GM15510 (cell line): ENCODE results near the gene CLCC1.

Source experiments
- POLR2A ChIP-seq: IDR thresholded peaks from 3 replicates; pipeline ENCODE4 v1.6.1; 2011; ENCODE audit warnings: borderline replicate concordance; ENCODE audit not compliant: insufficient read length; ENCODE audit errors: extremely low read depth

Gene CLCC1, protein sequence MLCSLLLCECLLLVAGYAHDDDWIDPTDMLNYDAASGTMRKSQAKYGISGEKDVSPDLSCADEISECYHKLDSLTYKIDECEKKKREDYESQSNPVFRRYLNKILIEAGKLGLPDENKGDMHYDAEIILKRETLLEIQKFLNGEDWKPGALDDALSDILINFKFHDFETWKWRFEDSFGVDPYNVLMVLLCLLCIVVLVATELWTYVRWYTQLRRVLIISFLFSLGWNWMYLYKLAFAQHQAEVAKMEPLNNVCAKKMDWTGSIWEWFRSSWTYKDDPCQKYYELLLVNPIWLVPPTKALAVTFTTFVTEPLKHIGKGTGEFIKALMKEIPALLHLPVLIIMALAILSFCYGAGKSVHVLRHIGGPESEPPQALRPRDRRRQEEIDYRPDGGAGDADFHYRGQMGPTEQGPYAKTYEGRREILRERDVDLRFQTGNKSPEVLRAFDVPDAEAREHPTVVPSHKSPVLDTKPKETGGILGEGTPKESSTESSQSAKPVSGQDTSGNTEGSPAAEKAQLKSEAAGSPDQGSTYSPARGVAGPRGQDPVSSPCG

DNA sequence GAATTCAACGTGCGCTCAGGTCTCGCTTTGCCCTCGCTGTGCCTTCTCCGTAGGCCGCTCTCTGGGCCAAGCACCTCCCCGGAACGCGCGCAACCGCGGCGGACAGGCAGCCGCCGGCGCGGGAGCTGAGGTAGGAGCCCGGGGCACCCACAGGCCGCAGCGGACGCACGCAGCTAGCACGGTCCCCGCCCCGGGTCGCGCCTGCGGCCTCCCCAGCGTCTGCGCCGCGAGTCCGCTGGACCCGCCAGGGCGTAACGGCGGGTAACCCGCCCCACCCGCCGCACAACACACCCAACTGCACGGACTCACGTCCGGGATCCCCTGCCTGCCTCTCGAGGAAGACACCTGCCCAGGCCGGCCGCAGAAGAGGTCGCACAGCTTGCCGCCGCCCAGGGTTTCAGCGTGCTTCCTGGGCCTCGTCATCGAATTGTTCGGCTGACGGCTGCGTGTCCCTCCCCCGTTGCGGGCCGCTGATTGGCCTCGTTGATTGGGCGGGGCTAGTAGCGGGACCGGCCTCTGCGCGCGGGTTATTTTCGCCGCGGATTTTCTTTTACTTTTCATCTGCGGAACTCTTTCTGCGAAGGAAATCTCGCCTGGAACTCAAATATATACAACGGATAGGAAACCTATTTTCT is at the start of gene CLCC1:
Gene CLCC1 (minus strand): TSS at position 433 of the 635 bp plus-strand sequence. CDS start 13,047 bp downstream, outside the sequence.
- TF ChIP-seq POLR2A, result peak; percentile 84

DNA sequence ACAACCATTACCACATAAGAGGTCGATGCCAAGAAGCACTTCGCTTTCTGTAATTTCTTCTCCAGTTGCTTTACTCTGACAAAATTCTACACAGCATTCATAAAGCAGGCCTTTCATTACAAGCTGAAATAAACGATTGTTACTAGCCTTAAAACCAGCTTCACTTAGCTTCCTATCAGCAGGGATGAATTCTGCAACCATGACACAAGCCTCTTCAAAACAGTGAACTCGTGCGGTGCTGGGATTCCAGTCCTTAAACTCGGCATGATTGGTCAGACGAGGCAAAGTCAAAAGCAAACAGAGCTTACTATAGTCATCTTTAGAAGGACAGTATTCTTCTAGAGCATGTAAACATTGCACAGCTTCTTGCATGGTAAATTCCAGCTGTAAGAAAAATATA is 48.1 kb upstream of the CLCC1 start:
- TF ChIP-seq POLR2A, result no peak

DNA sequence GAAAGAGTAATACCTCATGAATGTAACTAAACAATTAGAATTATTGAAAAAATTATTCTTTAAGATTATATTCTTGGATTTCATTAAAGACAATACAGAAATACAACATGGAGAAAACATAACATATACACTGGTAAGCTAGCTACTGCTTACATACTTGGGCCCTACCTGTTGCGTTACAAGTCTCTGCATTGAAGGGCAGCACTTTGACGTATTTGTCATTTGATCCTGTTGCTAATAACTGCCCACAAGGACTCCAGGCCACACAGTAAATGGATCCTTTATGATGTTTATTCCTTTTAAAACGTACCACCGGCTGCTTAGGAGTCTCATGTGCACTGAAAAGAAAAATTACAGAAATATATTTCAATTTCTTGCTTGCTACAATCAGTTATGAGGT is 19.8 kb upstream of the CLCC1 start:
- TF ChIP-seq POLR2A, result no peak

DNA sequence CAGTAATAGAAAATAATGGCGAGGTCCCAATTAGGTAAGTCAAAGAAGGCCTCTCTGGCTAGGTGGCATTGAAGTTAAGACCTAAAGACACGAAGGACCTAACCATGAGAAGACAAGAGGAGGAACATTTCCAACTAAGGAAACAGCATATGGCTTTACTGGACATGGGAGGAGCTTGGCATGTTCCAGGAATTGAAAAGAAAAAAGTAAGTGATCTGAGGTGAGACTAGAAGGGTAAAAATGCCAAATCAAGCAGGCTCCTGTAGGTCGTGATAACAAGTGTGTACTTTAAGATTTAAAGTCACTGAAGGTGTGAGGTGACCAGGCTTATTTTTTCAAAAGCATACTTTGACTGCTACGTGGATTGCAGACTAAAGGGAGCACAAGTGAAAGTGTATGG is 13.4 kb upstream of the CLCC1 start:
- TF ChIP-seq POLR2A, result no peak

DNA sequence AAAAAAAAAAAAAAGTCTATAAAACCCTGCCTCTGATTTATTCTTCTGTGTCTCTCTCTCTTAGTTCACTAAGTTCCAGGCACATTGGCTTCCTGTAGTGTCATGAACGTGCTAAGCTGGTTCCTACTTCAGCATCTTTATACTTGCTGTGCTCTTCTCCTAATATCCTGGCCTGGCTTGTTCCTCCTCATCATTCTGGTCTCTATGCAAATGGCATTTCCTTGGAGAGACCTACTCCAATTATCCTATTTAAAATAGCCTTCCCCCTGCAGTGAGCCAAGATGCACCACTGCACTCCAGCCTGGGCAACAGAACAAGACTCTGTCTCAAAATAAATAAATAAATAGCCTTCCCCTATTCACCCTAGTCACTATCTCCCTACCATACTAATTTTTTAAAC is 9.7 kb upstream of the CLCC1 start:
- TF ChIP-seq POLR2A, result no peak

DNA sequence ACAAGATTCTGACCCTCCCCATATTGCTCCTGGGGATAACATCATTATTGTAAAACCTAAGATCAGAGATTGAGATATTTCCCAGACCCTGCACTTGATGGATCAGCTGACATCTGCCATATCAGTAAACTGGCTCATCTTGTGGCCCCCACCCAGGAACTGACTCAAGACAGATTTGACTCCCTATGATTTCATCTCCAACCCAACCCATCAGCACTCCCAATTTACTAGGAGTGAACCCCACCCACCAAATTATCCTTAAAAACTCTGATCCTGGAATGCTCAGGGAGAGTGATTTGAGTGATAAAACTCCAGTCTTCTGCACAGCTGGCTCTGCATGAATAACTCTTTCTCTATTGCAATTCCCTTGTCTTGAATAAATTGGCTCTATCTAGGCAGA is 6.1 kb upstream of the CLCC1 start:
- no peak for TF ChIP-seq POLR2A

DNA sequence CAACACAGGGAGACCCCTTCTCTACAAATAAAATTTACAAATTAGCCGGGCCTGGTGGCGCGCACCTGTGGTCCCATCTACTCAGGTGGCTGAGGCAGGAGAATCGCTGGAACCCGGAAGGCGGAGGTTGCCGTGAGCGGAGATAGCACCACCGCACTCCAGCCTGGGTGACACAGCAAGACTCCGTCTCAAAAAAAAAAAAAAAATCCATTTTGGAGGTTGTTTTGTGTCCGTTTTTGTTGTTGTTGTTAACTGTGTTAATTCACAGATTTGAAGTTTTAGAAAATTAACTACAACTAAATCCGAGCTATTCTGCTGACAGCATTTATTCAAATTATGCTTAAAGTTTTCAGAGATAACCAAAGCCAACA is 618 bp downstream of the CLCC1 start:
- TF ChIP-seq POLR2A, result no peak

DNA sequence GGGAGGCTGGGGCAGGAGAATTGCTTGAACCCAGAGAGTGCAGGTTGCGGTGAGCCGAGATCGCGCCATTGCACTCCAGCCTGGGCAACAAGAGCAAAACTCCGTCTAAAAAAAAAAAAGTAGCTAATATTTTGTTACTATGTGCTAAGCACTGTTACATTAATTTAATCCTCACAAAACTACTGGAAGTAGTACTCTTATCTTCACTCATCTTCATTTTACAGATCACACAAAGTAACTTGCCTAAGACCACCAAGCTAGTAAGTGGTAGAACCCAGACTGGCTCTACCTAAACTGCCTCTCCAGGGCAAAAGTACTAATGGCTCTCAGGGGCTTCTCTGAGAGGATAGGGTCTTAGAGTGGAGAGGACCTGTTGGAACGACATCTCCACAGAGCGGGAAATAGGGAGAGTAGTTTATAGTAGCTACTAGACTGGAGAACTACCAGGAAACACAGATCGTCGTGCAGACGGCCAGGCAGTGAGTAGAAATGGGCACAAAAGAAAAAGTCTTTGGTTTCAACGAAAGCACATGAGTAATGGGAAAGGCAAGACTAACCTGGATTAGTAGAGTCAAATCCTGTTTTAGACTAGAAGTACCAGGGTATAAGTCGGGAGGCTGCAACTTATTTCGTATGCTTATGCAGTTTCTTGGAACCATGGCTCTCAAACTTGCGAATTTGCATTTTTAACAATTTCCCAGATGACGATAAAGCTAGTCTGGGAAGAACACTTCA is 1.4 kb downstream of the CLCC1 start:
- TF ChIP-seq POLR2A, result no peak

DNA sequence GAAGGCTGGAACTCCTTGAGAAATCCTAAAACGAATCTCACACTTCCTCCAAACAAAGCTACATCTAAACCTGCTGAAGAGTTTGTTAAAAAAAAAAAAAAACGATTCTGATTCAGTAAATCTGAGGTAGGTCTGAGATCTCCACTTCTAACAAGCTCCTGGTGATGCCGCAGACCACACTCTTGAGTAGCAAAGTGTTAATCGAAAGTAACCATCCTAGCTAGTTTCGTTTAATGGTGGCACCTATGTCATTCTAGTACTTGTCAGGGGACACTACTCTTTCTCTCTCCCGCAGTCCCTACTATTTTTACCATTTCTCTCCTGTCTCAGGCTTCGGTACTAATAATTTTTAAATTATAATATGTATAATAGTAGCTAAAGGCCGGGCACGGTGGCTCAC is 2.1 kb downstream of the CLCC1 start:
- no peak for TF ChIP-seq POLR2A

DNA sequence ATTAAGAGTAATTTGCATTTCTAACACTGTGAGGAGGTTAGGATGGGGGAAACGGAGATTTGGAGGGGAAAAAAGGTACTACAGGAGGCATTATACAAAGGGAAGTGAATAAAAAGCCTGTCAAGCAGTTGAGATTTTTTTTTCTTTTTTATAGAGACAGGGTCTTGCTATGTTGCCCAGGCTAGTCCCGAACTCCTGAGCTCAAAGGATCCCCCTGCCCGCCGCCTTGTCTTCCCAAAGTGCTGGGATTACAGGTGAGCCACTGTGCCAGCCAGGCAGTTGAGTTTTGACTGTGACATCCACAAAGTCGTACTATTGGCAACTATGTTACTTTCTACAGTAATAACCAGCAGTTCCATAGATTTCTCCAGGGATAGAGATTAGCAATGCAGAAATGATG is 2.6 kb downstream of the CLCC1 start:
- TF ChIP-seq POLR2A, result no peak

DNA sequence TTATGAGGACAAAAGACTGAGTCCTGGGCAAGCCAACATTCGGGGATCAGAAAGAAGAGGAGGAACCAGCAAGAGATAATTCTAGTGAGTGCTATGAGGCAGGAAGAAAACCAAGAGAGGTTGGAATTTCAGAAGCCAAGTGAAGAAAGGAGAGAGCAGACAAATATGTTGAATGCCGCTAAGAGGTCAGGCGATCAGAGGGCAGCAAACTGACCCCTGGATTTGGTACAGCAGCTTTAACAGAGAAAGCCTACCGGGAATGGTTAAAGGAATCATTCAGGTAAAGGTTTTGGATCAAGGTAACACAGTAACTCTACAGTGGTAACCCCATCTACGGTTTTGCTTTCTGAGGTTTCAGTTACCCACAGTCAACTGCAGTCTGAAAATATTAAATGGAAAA is 5.4 kb downstream of the CLCC1 start:
- TF ChIP-seq POLR2A, result no peak

DNA sequence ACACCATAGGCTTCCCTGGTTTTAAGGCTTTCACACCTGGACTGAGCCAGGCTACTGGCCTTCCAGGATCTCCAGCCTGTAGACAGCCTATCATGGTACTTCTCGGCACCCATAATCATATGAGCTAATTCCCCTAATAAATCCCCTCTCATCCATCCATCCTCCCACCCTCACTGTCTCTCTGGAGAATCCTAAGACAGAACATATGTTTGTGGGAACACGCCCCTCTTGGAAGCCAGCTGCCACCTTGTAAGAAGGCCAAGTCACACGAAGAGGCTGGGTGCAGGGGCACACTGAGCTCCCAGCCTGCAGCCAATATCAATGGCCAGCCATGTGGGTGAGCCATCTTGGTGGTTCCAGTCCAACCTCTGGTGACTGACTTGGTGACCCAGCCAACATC is 7.4 kb downstream of the CLCC1 start:
- no peak for TF ChIP-seq POLR2A

DNA sequence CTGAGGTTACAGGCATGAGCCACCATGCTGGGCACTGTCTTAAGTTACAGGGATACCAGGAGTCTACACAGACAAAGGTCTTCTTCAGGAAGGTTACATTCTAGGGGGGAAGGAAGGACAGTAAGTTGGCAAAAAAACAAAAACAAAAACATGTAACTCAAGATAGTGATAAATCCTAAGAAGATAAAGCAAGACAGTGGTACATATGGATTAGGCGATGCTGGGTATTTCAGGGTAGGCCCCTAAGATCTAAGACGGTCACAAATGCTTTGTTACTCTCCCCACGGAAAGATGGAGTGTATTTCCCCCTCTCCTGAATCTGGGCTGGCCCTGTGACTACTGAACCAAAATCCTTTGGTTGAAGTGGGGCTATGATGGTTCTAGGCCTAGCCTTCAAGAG is 8.2 kb downstream of the CLCC1 start:
- TF ChIP-seq POLR2A, result no peak

DNA sequence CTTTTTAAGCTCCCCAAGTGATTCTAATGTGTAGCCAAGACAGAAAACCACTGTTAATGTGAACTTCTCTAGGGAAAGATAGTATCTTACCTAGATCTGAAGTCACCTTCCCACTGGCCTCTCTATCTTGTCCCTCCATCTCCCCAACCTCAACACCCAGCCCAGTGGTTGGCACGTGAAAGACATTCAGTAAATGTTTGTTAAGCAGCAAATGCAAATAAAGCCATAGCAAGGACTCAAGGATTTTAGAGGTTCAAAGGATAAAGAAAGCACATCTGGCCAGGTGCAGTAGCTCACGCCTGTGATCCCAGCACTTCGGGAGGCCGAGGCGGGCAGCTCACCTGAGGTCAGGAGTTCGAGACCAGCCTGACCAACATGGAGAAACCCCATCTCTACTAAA is 9.8 kb downstream of the CLCC1 start:
- TF ChIP-seq POLR2A, result no peak

DNA sequence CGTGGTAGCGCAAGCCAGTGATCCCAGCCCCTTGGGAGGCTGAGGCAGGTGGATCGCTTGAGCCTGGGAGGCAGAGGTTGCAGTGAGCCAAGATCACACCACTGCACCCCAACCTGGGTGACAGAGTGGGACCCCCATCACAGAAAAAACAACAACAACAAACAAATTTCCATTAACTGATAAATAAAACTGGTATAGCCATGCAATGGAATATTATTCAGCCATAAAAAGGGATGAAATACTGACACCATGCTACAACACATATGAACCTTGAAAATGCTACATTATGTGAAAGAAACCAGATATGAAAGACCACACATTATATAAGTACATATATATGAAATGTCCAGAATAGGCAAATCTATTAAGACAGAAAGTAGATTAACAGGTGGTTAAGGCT is 12.0 kb downstream of the CLCC1 start:
- TF ChIP-seq POLR2A, result no peak
